Activated CD8-positive, alpha-beta T cell treated with anti-CD3 and anti-CD28 coated beads, Interleukin-2, amount 10 ng/mL, durations not matched to agents 7 days and 5 days (primary cell): ENCODE data around the gene FRS3. TPM values are rescaled to one million over a fixed set of nuclear protein-coding genes. Genes with fewer than 3 reads are reported as not detected.

Experiments used
- ATAC-seq: fragments of 150-1000 bp; cut with Tn5 transposase; one replicate; pipeline ENCODE4 v1.10.0; 2021; ENCODE audit warnings: moderate library complexity
- CTCF ChIA-PET: fragments of 350-600 bp; sonication (Branson Sonifier 250); formaldehyde crosslinking; loops from one replicate; lab custom pipeline; 2021; ENCODE audit warnings: antibody characterized with exemption; lab: Charles Lee
- POLR2A ChIA-PET: fragments of 350-600 bp; sonication (Branson Sonifier 250); formaldehyde crosslinking; loops from one replicate; lab custom pipeline; 2021; ENCODE audit warnings: antibody characterized with exemption; lab: Charles Lee
- DNase-seq: peaks from one replicate; pipeline ENCODE4 v3.0.0-alpha.2; 2020
- H3K27ac Mint-ChIP-seq: one replicate; pipeline ENCODE4 v1.8.0; 2021; ENCODE audit warnings: mild to moderate bottlenecking, mixed read lengths
- H3K27me3 Mint-ChIP-seq: one replicate; pipeline ENCODE4 v1.8.0; 2021; ENCODE audit warnings: low read depth, mixed read lengths
- H3K36me3 Mint-ChIP-seq: one replicate; pipeline ENCODE4 v1.8.0; 2021; ENCODE audit warnings: low read depth, mixed read lengths
- H3K4me1 Mint-ChIP-seq: one replicate; pipeline ENCODE4 v1.8.0; 2021; ENCODE audit warnings: low read depth, mixed read lengths
- H3K4me3 Mint-ChIP-seq: one replicate; pipeline ENCODE4 v1.8.0; 2021; ENCODE audit warnings: mild to moderate bottlenecking, mixed read lengths
- H3K9me3 Mint-ChIP-seq: one replicate; pipeline ENCODE4 v1.8.0; 2022; ENCODE audit warnings: mixed read lengths; ENCODE audit not compliant: insufficient read depth
- total RNA-seq, 2 experiments: library from RNA; stranded (reverse); gene quantifications; one replicate each; pipeline ENCODE4 v1.2.3, GENCODE V29; 2021

Gene FRS3
- total RNA-seq, 2 experiments from 2014 or later: 5.1 to 7.0 TPM

GRCh38 chr6:41750374-41750773, 29.3 kb downstream of the FRS3 start:
- Mint-ChIP-seq H3K9me3 (no peaks in the 10 kb centered on the region), H3K27me3 (peaks cover 19% of the 10 kb centered on the region), H3K36me3 (no peaks in the 10 kb centered on the region), H3K4me3 (no peak overlapping the region), H3K4me1 (no peaks in the 10 kb centered on the region), H3K27ac (no peak overlapping the region)
- ATAC-seq (no peak), DNase-seq (no peak)
- ChIA-PET CTCF (interaction anchor here (1.4 kb wide), 1 partner anchor 15 kb away, joined by 4 read pairs; the partner anchor contains the start of gene TFEB), POLR2A (no interaction called here)

GRCh38 chr6:41748542-41748941, 31.2 kb downstream of the FRS3 start:
- no peak for ATAC-seq
- H3K4me1 Mint-ChIP-seq: no peaks in the 10 kb centered on the region
- ChIA-PET CTCF (interaction anchor here (0.6 to 1.2 kb wide), 2 partner anchors 39 to 469 kb away, joined by 3 read pairs; partner anchors contain the start of gene TOMM6), POLR2A (no interaction called here)
- H3K27me3 Mint-ChIP-seq: peaks cover 11% of the 10 kb centered on the region
- no peaks in the 10 kb centered on the region for H3K36me3 Mint-ChIP-seq
- no peak overlapping the region for H3K27ac Mint-ChIP-seq
- H3K9me3 Mint-ChIP-seq: no peaks in the 10 kb centered on the region
- no peak overlapping the region for H3K4me3 Mint-ChIP-seq
- no peak for DNase-seq

GRCh38 chr6:41748102-41748477, 31.6 kb downstream of the FRS3 start:
- ChIA-PET CTCF (interaction anchor here (1.2 kb wide), 1 partner anchor 40 kb away, joined by 3 read pairs; the partner anchor contains the start of gene TOMM6), POLR2A (no interaction called here)
- no peak for ATAC-seq

GRCh38 chr6:41747256-41748101, 32.2 kb downstream of the FRS3 start, which contains the start of gene PGC:
PGC (minus strand) TSS chr6:41747397; CDS start chr6:41747334, 63 bp downstream.
- ChIA-PET POLR2A (no interaction called here), CTCF (no interaction called here)
- no peak for DNase-seq
- ATAC-seq: no peak
- peaks cover 6% of the 10 kb centered on the region for H3K27me3 Mint-ChIP-seq
- H3K36me3 Mint-ChIP-seq: no peaks in the 10 kb centered on the region
- no peak within 1 kb of the TSS for H3K4me3 Mint-ChIP-seq
- H3K9me3 Mint-ChIP-seq: no peaks in the 10 kb centered on the region
- H3K4me1 Mint-ChIP-seq: no peaks in the 10 kb centered on the region
- H3K27ac Mint-ChIP-seq: no peak within 1 kb of the TSS

More at GRCh38 chr6:41748102-41748477, 31.6 kb downstream of the FRS3 start:
- H3K36me3 Mint-ChIP-seq: no peaks in the 10 kb centered on the region
- no peaks in the 10 kb centered on the region for H3K4me1 Mint-ChIP-seq
- no peaks in the 10 kb centered on the region for H3K9me3 Mint-ChIP-seq
- H3K4me3 Mint-ChIP-seq: no peak overlapping the region
- H3K27ac Mint-ChIP-seq: no peak overlapping the region
- DNase-seq: no peak
- H3K27me3 Mint-ChIP-seq: peaks cover 7% of the 10 kb centered on the region

GRCh38 chr6:41746107-41746506, 33.6 kb downstream of the FRS3 start:
- no peaks in the 10 kb centered on the region for H3K4me1 Mint-ChIP-seq
- H3K36me3 Mint-ChIP-seq: no peaks in the 10 kb centered on the region
- ATAC-seq (no peak), DNase-seq (no peak)
- peaks cover 6% of the 10 kb centered on the region for H3K27me3 Mint-ChIP-seq
- ChIA-PET CTCF (no interaction called here), POLR2A (no interaction called here)
- H3K4me3 Mint-ChIP-seq: no peak overlapping the region
- no peak overlapping the region for H3K27ac Mint-ChIP-seq
- no peaks in the 10 kb centered on the region for H3K9me3 Mint-ChIP-seq

GRCh38 chr6:41744236-41744787, 35.4 kb downstream of the FRS3 start:
- ChIA-PET CTCF (no interaction called here), POLR2A (no interaction called here)
- Mint-ChIP-seq H3K4me3 (no peak overlapping the region), H3K27me3 (peaks cover 2% of the 10 kb centered on the region), H3K4me1 (no peaks in the 10 kb centered on the region), H3K36me3 (no peaks in the 10 kb centered on the region), H3K9me3 (no peaks in the 10 kb centered on the region), H3K27ac (no peak overlapping the region)
- DNase-seq (no peak), ATAC-seq (no peak)

- ATAC-seq (no peak), DNase-seq (no peak)
- Mint-ChIP-seq H3K9me3 (no peaks in the 10 kb centered on the region), H3K36me3 (no peaks in the 10 kb centered on the region), H3K4me1 (no peaks in the 10 kb centered on the region), H3K27me3 (peaks cover 2% of the 10 kb centered on the region), H3K4me3 (no peak overlapping the region), H3K27ac (no peak overlapping the region)
- ChIA-PET CTCF (no interaction called here), POLR2A (no interaction called here)
These were observed 36.1 kb downstream of the FRS3 start for GRCh38 chr6:41743406-41744235.

- ATAC-seq (no peak), DNase-seq (no peak)
- CTCF ChIA-PET: no interaction called here
- Mint-ChIP-seq H3K27me3 (no peaks in the 10 kb centered on the region), H3K4me1 (no peaks in the 10 kb centered on the region), H3K9me3 (no peaks in the 10 kb centered on the region), H3K36me3 (no peaks in the 10 kb centered on the region), H3K27ac (no peak overlapping the region), H3K4me3 (no peak overlapping the region)
- POLR2A ChIA-PET: no interaction called here
These were observed 37.8 kb downstream of the FRS3 start for GRCh38 chr6:41741625-41742490.

GRCh38 chr6:41740366-41741162, 39.1 kb downstream of the FRS3 start:
- no peak for ATAC-seq
- Mint-ChIP-seq H3K4me3 (no peak overlapping the region), H3K27me3 (no peaks in the 10 kb centered on the region), H3K36me3 (no peaks in the 10 kb centered on the region), H3K27ac (no peak overlapping the region), H3K9me3 (no peaks in the 10 kb centered on the region), H3K4me1 (peaks cover 7% of the 10 kb centered on the region)
- ChIA-PET POLR2A (no interaction called here), CTCF (no interaction called here)
- no peak for DNase-seq

GRCh38 chr6:41739041-41739440, 40.7 kb downstream of the FRS3 start:
- no peaks in the 10 kb centered on the region for H3K36me3 Mint-ChIP-seq
- DNase-seq: no peak

More at GRCh38 chr6:41739041-41739440, 40.7 kb downstream of the FRS3 start:
- ChIA-PET CTCF (no interaction called here), POLR2A (no interaction called here)
- H3K4me1 Mint-ChIP-seq: peaks cover 7% of the 10 kb centered on the region
- no peak overlapping the region for H3K4me3 Mint-ChIP-seq
- ATAC-seq: no peak
- no peaks in the 10 kb centered on the region for H3K9me3 Mint-ChIP-seq
- H3K27ac Mint-ChIP-seq: no peak overlapping the region
- no peaks in the 10 kb centered on the region for H3K27me3 Mint-ChIP-seq
